AG09319 (cell line): Measurements from ENCODE around the gene CENPP.

Experiments used
- DNase-seq: peaks from one replicate; pipeline ENCODE4 v3.0.0-alpha.2; 2010; ENCODE audit warnings: low read depth; ENCODE audit errors: extremely low read depth
- TF ChIP-seq, protein P1 (sequence below): IDR thresholded peaks from 2 replicates; pipeline ENCODE4 v1.5.1; 2011; ENCODE audit warnings: low read depth, mild to moderate bottlenecking, inconsistent platforms, low read length, moderate library complexity

Gene CENPP

DNA sequence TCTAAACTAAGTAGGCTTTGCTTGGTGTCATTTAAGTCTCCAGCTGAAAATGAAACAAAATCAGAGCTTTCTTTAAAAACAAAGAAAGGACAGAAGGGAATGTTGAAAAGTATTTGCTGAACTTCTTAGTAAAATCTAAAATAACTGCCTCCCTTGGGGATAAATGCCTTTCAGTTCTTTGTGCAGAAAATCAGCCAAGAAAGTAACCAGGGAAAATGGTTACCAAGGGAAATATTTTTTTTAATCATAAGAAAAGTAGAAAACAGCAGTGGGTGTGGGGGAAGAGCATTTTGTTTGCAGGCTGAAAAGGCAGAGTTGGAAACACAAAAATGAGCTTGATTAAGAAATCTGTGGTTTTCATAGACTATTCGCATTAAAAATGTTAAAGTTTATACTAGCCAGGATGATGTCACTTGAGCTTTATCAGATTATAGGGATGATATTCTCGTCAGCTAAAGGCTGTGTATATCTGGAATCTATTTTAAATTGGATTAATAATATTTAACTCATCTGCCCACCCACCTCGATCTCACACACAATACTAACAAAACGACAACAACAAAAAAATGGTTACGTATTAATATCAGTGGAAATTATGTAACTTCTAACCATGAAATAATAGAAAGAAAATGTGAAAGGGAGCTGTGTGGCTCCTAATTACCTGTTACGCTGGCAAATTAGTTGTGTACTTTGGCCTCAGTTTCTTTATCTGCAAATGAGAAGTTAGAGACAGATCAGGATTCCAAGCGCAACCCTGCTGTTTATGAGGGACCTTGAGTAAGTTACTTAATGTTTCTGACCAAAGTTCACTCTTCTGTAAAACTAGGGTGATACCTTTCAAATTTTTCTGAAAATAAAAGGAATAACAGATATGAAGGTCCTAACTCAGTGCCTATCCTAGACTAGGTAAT, 210.4 kb downstream of the CENPP start, which contains the start of gene ECM2:
TSS of gene ECM2 (minus strand) at position 51 of the 911 bp plus-strand sequence. CDS start 13,124 bp downstream, outside the sequence.
- TF ChIP-seq, protein P1, sequence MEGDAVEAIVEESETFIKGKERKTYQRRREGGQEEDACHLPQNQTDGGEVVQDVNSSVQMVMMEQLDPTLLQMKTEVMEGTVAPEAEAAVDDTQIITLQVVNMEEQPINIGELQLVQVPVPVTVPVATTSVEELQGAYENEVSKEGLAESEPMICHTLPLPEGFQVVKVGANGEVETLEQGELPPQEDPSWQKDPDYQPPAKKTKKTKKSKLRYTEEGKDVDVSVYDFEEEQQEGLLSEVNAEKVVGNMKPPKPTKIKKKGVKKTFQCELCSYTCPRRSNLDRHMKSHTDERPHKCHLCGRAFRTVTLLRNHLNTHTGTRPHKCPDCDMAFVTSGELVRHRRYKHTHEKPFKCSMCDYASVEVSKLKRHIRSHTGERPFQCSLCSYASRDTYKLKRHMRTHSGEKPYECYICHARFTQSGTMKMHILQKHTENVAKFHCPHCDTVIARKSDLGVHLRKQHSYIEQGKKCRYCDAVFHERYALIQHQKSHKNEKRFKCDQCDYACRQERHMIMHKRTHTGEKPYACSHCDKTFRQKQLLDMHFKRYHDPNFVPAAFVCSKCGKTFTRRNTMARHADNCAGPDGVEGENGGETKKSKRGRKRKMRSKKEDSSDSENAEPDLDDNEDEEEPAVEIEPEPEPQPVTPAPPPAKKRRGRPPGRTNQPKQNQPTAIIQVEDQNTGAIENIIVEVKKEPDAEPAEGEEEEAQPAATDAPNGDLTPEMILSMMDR: no peak
- peak; percentile 77 for DNase-seq

- DNase-seq: peak; percentile 31
- TF ChIP-seq, protein P1: no peak
Observed at GRCh38 chr9:92538541-92538940, 212.8 kb downstream of the CENPP start.

GRCh38 chr9:92543972-92544371, 218.2 kb downstream of the CENPP start:
- DNase-seq: no peak
- TF ChIP-seq, protein P1: no peak

DNA sequence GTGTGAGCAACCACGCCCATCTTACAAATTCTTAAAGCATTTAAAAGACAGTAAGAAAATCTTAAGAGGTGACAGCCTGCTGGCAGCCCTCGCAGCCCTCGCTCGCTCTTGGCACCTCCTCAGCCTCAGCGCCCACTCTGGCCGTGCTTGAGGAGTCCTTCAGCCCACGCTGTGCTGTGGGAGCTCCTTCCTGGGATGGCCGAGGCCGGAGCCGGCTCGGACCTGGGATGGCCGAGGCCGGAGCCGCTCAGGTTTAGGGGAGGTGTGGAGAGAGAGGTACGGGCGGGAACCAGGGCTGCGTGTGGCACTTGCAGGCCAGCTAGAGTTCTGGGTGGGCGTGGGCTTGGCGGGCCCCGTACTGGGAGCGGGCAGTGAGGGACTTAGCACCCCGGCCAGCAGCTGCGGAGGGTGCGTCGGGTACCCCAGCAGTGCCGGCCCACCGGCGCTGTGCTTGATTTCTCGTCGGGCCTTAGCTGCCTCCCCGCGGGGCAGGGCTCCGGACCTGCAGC, 219.3 kb downstream of the CENPP start:
- TF ChIP-seq, protein P1: no peak
- DNase-seq: no peak

GRCh38 chr9:92547356-92547755, 221.6 kb downstream of the CENPP start:
- TF ChIP-seq, protein P1: no peak

GRCh38 chr9:92550765-92551164, 225.0 kb downstream of the CENPP start:
- TF ChIP-seq, protein P1: no peak
- no peak for DNase-seq

More at GRCh38 chr9:92547356-92547755, 221.6 kb downstream of the CENPP start:
- DNase-seq: no peak
